SK-N-SH (cell line): Measurements from ENCODE around the gene ZDHHC21. TPM values are rescaled to one million over a fixed set of nuclear protein-coding genes. Genes with fewer than 3 reads are reported as not detected.

Experiments used
- CTCF ChIA-PET: fragments of 300-600, 350-600 bp; formaldehyde crosslinking; extraction: SDS; loops from one replicate; lab custom pipeline; 2021; lab: Yijun Ruan, JAX
- POLR2A ChIA-PET: fragments of 350-600 bp; sonication (Branson Sonifier 250); formaldehyde crosslinking; extraction: SDS; loops from one replicate; lab custom pipeline; 2020; ENCODE audit warnings: antibody characterized with exemption, inconsistent platforms; lab: Yijun Ruan, JAX
- DNase-seq: peaks from one replicate; pipeline ENCODE4 v3.0.0; 2012
- H2AFZ ChIP-seq: fragments of 200-600 bp; sonication (generic); 2 replicates; pipeline ENCODE4 v1.8.1; 2016; ENCODE audit warnings: antibody characterized with exemption, mild to moderate bottlenecking, low read depth
- H3F3A ChIP-seq: fragments of 200-600 bp; sonication (generic); replicated peaks from 2 replicates; pipeline ENCODE3; 2016; ENCODE audit warnings: antibody characterized with exemption, mild to moderate bottlenecking; ENCODE audit not compliant: insufficient read depth
- H3K27ac ChIP-seq, 2 experiments: fragments of 200-500 bp in 1 of 2; fragments of 200-600 bp in 1 of 2; sonication (Bioruptor generic) in 1 of 2; sonication (generic), shearing (Covaris generic) in 1 of 2; 2 replicates each; pipeline versions ENCODE4 v1.5.1 to v1.6.1; 2014 to 2016; ENCODE audit warnings: low read depth in 2 of 2, inconsistent platforms in 1 of 2, low read length in 1 of 2, mild to moderate bottlenecking in 1 of 2, mixed read lengths in 1 of 2
- H3K27me3 ChIP-seq: fragments of 200-600 bp; sonication (generic), shearing (Covaris generic); 2 replicates; pipeline ENCODE4 v1.6.1; 2016; ENCODE audit warnings: mixed run types; ENCODE audit not compliant: insufficient read depth
- H3K36me3 ChIP-seq, 2 experiments: fragments of 200-500 bp in 1 of 2; fragments of 200-600 bp in 1 of 2; sonication (Bioruptor generic) in 1 of 2; sonication (generic) in 1 of 2; replicated peaks in 1 of 2; 2 replicates each; pipeline versions ENCODE3 to v1.5.1; 2014 to 2016; ENCODE audit warnings: low read length in 1 of 2, mild to moderate bottlenecking in 1 of 2; ENCODE audit not compliant: insufficient read depth in 2 of 2, control insufficient read depth in 1 of 2
- H3K4me1 ChIP-seq, 2 experiments: fragments of 200-500 bp in 1 of 2; fragments of 200-600 bp in 1 of 2; sonication (Bioruptor generic) in 1 of 2; sonication (generic), shearing (Covaris generic) in 1 of 2; 2 replicates each; pipeline versions ENCODE4 v1.5.1 to v1.6.1; 2014 to 2016; ENCODE audit warnings: low read depth in 1 of 2, low read length in 1 of 2, mixed run types in 1 of 2; ENCODE audit not compliant: insufficient read depth in 2 of 2, control insufficient read depth in 1 of 2
- H3K4me2 ChIP-seq: fragments of 200-600 bp; sonication (generic), shearing (Covaris generic); 2 replicates; pipeline ENCODE4 v1.6.1; 2017; ENCODE audit warnings: mixed run types
- H3K4me3 ChIP-seq, 2 experiments: fragments of 200-500 bp in 1 of 2; fragments of 200-600 bp in 1 of 2; sonication (Bioruptor generic) in 1 of 2; sonication (generic), shearing (Covaris generic) in 1 of 2; 2 replicates each; pipeline versions ENCODE4 v1.5.1 to v1.8.1; 2014 to 2016; ENCODE audit warnings: low read depth in 2 of 2, inconsistent platforms in 1 of 2, low read length in 1 of 2, mild to moderate bottlenecking in 1 of 2, mixed read lengths in 1 of 2, moderate library complexity in 1 of 2
- H3K79me2 ChIP-seq: fragments of 200-600 bp; sonication (generic); 2 replicates; pipeline ENCODE4 v1.8.1; 2017; ENCODE audit warnings: mild to moderate bottlenecking; ENCODE audit not compliant: insufficient read depth
- H3K9ac ChIP-seq: fragments of 200-600 bp; sonication (generic); 2 replicates; pipeline ENCODE4 v1.6.1; 2017; ENCODE audit warnings: mixed run types
- H3K9me2 ChIP-seq: fragments of 200-600 bp; sonication (generic); 2 replicates; pipeline ENCODE4 v1.6.1; 2017; ENCODE audit warnings: mixed run types
- H3K9me3 ChIP-seq: fragments of 200-600 bp; sonication (generic); 2 replicates; pipeline ENCODE4 v1.6.1; 2017; ENCODE audit warnings: mixed run types, mild to moderate bottlenecking, moderate library complexity
- H4K20me1 ChIP-seq: fragments of 200-600 bp; sonication (generic); 2 replicates; pipeline ENCODE4 v1.6.1; 2017; ENCODE audit warnings: mild to moderate bottlenecking, mixed run types; ENCODE audit not compliant: insufficient read depth
- CTCF ChIP-seq: fragments of 200-600 bp; sonication (generic); IDR thresholded peaks from 2 replicates; pipeline ENCODE4 v1.6.1; 2017; ENCODE audit warnings: antibody characterized with exemption, mild to moderate bottlenecking, moderate library complexity
- JUND ChIP-seq: IDR thresholded peaks from 2 replicates; pipeline ENCODE4 v1.4.0; 2012
- MEF2A ChIP-seq: IDR thresholded peaks from 2 replicates; pipeline ENCODE4 v1.4.0; 2012; ENCODE audit warnings: low read depth, borderline replicate concordance
- MXI1 ChIP-seq: IDR thresholded peaks from 2 replicates; pipeline ENCODE4 v1.6.1; 2012; ENCODE audit warnings: mild to moderate bottlenecking, low read depth, low read length, improper control_type of control experiment
- PBX3 ChIP-seq: IDR thresholded peaks from 2 replicates; pipeline ENCODE4; 2012
- RAD21 ChIP-seq: IDR thresholded peaks from 2 replicates; pipeline ENCODE4 v1.6.1; 2012; ENCODE audit warnings: mild to moderate bottlenecking, low read length
- RFX5 ChIP-seq: IDR thresholded peaks from 2 replicates; pipeline ENCODE4 v1.6.1; 2012; ENCODE audit warnings: mild to moderate bottlenecking, improper control_type of control experiment, low read length
- RXRA ChIP-seq: IDR thresholded peaks from 2 replicates; pipeline ENCODE4 v1.4.0; 2012; ENCODE audit warnings: low read depth, mild to moderate bottlenecking, borderline replicate concordance
- SIN3A ChIP-seq: IDR thresholded peaks from 2 replicates; pipeline ENCODE4 v1.6.1; 2012; ENCODE audit warnings: low read depth, mild to moderate bottlenecking, low read length, moderate library complexity, borderline replicate concordance
- TAF1 ChIP-seq: IDR thresholded peaks from 2 replicates; pipeline ENCODE4 v1.6.1; 2012; ENCODE audit warnings: low read depth, mild to moderate bottlenecking, low read length, moderate library complexity, borderline replicate concordance
- TCF12 ChIP-seq: IDR thresholded peaks from 2 replicates; pipeline ENCODE4 v1.4.0; 2012
- TEAD4 ChIP-seq: IDR thresholded peaks from 2 replicates; pipeline ENCODE4 v1.4.0; 2012; ENCODE audit warnings: mild to moderate bottlenecking, borderline replicate concordance; ENCODE audit not compliant: insufficient read depth
- USF1 ChIP-seq: IDR thresholded peaks from 2 replicates; pipeline ENCODE4 v1.4.0; 2012; ENCODE audit warnings: low read depth, borderline replicate concordance
- USF2 ChIP-seq: fragments of 150-350 bp; IDR thresholded peaks from 2 replicates; pipeline ENCODE4 v1.6.1; 2017; ENCODE audit warnings: antibody characterized with exemption, low read length, low read depth, borderline replicate concordance
- WGBS: methylation state at CpG from one replicate; pipeline ENCODE4 v1.1.6; 2017; ENCODE audit warnings: low lambda C conversion rate; 5-methylcytosine and 5-hydroxymethylcytosine counted together
- polyA plus RNA-seq, 3 experiments: library from polyadenylated mRNA; depleted of rRNA; stranded (reverse); fragments of >200 nt; gene quantifications; 2 replicates each; pipeline ENCODE4 v1.2.3, GENCODE V29; 2012
- TF ChIP-seq, protein P1 (sequence below): IDR thresholded peaks from 2 replicates; pipeline ENCODE4 v1.4.0; 2012; ENCODE audit warnings: low read depth, borderline replicate concordance

Gene ZDHHC21
- polyA plus RNA-seq, 1 of the 3 experiments (the other 2 are of a cell fraction) = 2.9 TPM

DNA sequence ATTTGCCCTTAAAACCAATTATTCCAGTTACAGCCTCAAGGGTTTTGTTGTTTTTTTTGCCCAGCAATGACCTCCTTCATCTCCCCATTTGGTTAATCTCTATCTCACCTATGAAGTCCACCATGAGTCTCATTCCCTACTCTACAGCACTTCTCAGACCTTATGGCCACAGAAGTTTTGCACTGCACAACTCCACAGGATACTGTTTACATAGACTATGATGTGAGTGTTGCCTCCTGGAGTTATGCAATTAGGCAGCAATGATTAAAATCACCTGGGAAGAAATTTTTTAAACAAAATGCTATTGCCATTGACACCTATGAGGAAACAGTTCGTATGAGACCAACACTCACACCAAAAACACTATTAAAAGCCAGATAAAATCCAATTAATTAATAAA lies 39.7 kb downstream of the ZDHHC21 start:
- Histone ChIP-seq H3K9me3 (peaks cover 17% of the 10 kb centered on the region; the same call in 1 of the 2 replicates), H3K4me2 (no peak overlapping the region)
- POLR2A ChIA-PET = no interaction called here
- TF ChIP-seq MXI1 = no peak
- TF ChIP-seq CTCF = no peak
- TF ChIP-seq, protein P1, sequence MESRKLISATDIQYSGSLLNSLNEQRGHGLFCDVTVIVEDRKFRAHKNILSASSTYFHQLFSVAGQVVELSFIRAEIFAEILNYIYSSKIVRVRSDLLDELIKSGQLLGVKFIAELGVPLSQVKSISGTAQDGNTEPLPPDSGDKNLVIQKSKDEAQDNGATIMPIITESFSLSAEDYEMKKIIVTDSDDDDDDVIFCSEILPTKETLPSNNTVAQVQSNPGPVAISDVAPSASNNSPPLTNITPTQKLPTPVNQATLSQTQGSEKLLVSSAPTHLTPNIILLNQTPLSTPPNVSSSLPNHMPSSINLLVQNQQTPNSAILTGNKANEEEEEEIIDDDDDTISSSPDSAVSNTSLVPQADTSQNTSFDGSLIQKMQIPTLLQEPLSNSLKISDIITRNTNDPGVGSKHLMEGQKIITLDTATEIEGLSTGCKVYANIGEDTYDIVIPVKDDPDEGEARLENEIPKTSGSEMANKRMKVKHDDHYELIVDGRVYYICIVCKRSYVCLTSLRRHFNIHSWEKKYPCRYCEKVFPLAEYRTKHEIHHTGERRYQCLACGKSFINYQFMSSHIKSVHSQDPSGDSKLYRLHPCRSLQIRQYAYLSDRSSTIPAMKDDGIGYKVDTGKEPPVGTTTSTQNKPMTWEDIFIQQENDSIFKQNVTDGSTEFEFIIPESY = no peak
- no peak for TF ChIP-seq RFX5
- no peak for TF ChIP-seq TEAD4
- no peak for TF ChIP-seq TAF1
- TF ChIP-seq USF1 = no peak
- no peak for TF ChIP-seq RXRA
- TF ChIP-seq PBX3 = no peak
- no peak for TF ChIP-seq TCF12
- no peak for TF ChIP-seq USF2
- no peak for TF ChIP-seq MEF2A
- no peak for TF ChIP-seq SIN3A
- TF ChIP-seq RAD21 = no peak
- TF ChIP-seq JUND = no peak
- TF ChIP-seq, all 33 proteins: peak for 0
- H3K4me3 ChIP-seq = no peak overlapping the region
- DNase-seq = no peak
- H3K27me3 ChIP-seq = no peaks in the 10 kb centered on the region
- CTCF ChIA-PET = interaction anchor here (0.7 to 2.0 kb wide), 8 partner anchors 8 to 336 kb away, joined by 3 to 15 read pairs (median 6); no protein-coding TSS in a partner anchor
- H3K79me2 ChIP-seq = no peaks in the 10 kb centered on the region
- H4K20me1 ChIP-seq = no peaks in the 10 kb centered on the region
- no peaks in the 10 kb centered on the region for H3K4me1 ChIP-seq
- peaks cover 41 to 69% of the 10 kb centered on the region in 2 experiments for H3K36me3 ChIP-seq
- no peaks in the 10 kb centered on the region for H3K9me2 ChIP-seq
- H3K27ac ChIP-seq = no peak overlapping the region
- 68% methylated on average over 1 of the region's 1 CpG for WGBS
- no peak overlapping the region for H3K9ac ChIP-seq
- H2AFZ ChIP-seq = no peak overlapping the region
- H3F3A ChIP-seq = peaks cover 6% of the 10 kb centered on the region
